T-cell (primary cell): ENCODE results near the gene MRTFA. TPM values are rescaled to one million over a fixed set of nuclear protein-coding genes. Genes with fewer than 3 reads are reported as not detected.
A peak's percentile ranks its signal among the peaks of the same experiment; 100 is the strongest.
"Not testable (repeated sequence)": the region's sequence is repeated elsewhere in the genome, so short reads cannot be mapped to it uniquely, and the experiment has no call there.

Source experiments
- ATAC-seq, 4 experiments: fragments of 200-7000 bp in 3 of 4; fragments of 150-1000 bp in 1 of 4; cut with Tn5 transposase; replicated peaks in 1 of 4; 1 replicate in 3 of 4; 2 replicates in 1 of 4; pipeline ENCODE4 v1.10.0; 2021; ENCODE audit warnings: moderate library complexity in 3 of 4, mild to moderate bottlenecking in 2 of 4, moderate number of reproducible peaks in 1 of 4
- CTCF ChIA-PET, 2 donors: fragments of 300-600 bp; sonication (Branson Sonifier 250); formaldehyde crosslinking; loops; one replicate each; lab custom pipeline; 2022; ENCODE audit warnings: antibody characterized with exemption in 2 of 2; lab: Charles Lee
- POLR2A ChIA-PET, 2 donors: fragments of 300-600 bp; sonication (Branson Sonifier 250); formaldehyde crosslinking; loops; one replicate each; lab custom pipeline; 2022; ENCODE audit warnings: antibody characterized with exemption in 2 of 2; lab: Charles Lee
- DNase-seq, 35 experiments: peaks; one replicate each; pipeline versions ENCODE4 v3.0.0 to v3.0.0-alpha.2; 2013 to 2023
- H3K27ac ChIP-seq: one replicate; pipeline ENCODE4 v1.5.1; 2013; ENCODE audit warnings: low read length
- H3K27me3 ChIP-seq, 2 experiments: replicated peaks in 1 of 2; 1 replicate in 1 of 2; 2 replicates in 1 of 2; pipeline versions ENCODE4 v1.6.1 to v1.7.0; 2013; ENCODE audit warnings: low read length in 1 of 2, mixed read lengths in 1 of 2; ENCODE audit not compliant: control insufficient read depth in 2 of 2, insufficient read depth in 2 of 2; ENCODE audit errors: extremely low read depth in 1 of 2
- H3K36me3 ChIP-seq, 2 donors: 1 replicate in 1 of 2; 2 replicates in 1 of 2; pipeline versions ENCODE4 v1.6.1 to v1.7.0; 2013; ENCODE audit warnings: low read length in 1 of 2; ENCODE audit not compliant: control insufficient read depth in 2 of 2, insufficient read depth in 1 of 2; ENCODE audit errors: extremely low read depth in 1 of 2
- H3K4me1 ChIP-seq, 2 experiments: 1 replicate in 1 of 2; 2 replicates in 1 of 2; pipeline versions ENCODE4 v1.6.1 to v1.7.0; 2013; ENCODE audit warnings: low read length in 2 of 2, mixed read lengths in 1 of 2; ENCODE audit not compliant: insufficient read depth in 2 of 2, control insufficient read depth in 1 of 2; ENCODE audit errors: extremely low read depth in 1 of 2
- H3K4me3 ChIP-seq, 2 donors: 1 replicate in 1 of 2; 2 replicates in 1 of 2; pipeline versions ENCODE4 v1.5.1 to v1.7.0; 2013; ENCODE audit warnings: mild to moderate bottlenecking in 2 of 2, low read length in 1 of 2, moderate library complexity in 1 of 2; ENCODE audit not compliant: control insufficient read depth in 1 of 2; ENCODE audit errors: extremely low read depth in 1 of 2
- H3K9me3 ChIP-seq: 2 replicates; pipeline ENCODE4 v1.7.0; 2013
- H3K27ac Mint-ChIP-seq, 2 donors: one replicate each; pipeline ENCODE4 v1.8.0; 2020 to 2021; ENCODE audit warnings: mild to moderate bottlenecking in 2 of 2, mixed read lengths in 2 of 2
- H3K27me3 Mint-ChIP-seq, 2 donors: one replicate each; pipeline ENCODE4 v1.8.0; 2021 to 2022; ENCODE audit warnings: mixed read lengths in 2 of 2
- H3K36me3 Mint-ChIP-seq: one replicate; pipeline ENCODE4 v1.8.0; 2021; ENCODE audit warnings: mixed read lengths
- H3K4me1 Mint-ChIP-seq, 3 donors: one replicate each; pipeline ENCODE4 v1.8.0; 2020 to 2022; ENCODE audit warnings: mixed read lengths in 3 of 3, mild to moderate bottlenecking in 1 of 3
- H3K4me3 Mint-ChIP-seq, 3 donors: one replicate each; pipeline ENCODE4 v1.8.0; 2020 to 2022; ENCODE audit warnings: mild to moderate bottlenecking in 3 of 3, mixed read lengths in 3 of 3, moderate library complexity in 3 of 3
- H3K9me3 Mint-ChIP-seq, 3 donors: one replicate each; pipeline ENCODE4 v1.8.0; 2020 to 2022; ENCODE audit warnings: mixed read lengths in 3 of 3
- WGBS: methylation state at CpG from one replicate; pipeline ENCODE4 v1.1.5; 2013; ENCODE audit warnings: missing lambda C conversion rate; ENCODE audit not compliant: insufficient coverage; 5-methylcytosine and 5-hydroxymethylcytosine counted together
- total RNA-seq, 35 experiments: library from RNA in 6 of 35; stranded (reverse) in 6 of 35; fragments of 120-200 nt in 1 of 35; gene quantifications; one replicate each; pipeline versions ENCODE4 v1.2.1 to v1.2.4 and lab custom pipeline; 2013 to 2026

The MRTFA gene
- total RNA-seq, 5 donors from 2014 or later (not counting 1 experiment from before 2014, with no cell fraction given): 81.9 to 118 (median 114) TPM

DNA sequence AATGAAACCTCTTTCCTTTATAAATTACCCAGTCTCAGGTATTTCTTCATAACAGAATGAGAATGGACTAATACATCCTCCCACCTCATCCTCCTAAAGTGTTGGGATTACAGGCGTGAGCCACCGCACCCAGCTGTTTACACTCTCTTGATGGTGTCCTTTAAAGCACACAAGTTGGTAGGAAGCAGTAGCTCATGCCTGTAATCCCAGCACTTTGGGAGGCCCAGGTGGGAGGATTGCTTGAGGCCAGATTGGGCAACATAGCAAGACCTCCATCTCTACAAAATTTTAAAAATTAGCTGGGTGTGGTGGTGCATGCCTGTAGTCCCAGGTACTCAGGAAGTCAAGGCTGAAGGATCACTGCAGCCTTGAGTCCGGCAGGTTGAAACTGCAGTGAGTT is 19.4 kb upstream of the MRTFA start:
- H3K4me3 Mint-ChIP-seq, DNase-seq, H3K27ac Mint-ChIP-seq, ATAC-seq, H3K27ac ChIP-seq, H3K9me3 ChIP-seq, H3K4me1 ChIP-seq, H3K4me1 Mint-ChIP-seq, H3K36me3 Mint-ChIP-seq, H3K4me3 ChIP-seq, POLR2A ChIA-PET, H3K27me3 Mint-ChIP-seq, CTCF ChIA-PET, H3K9me3 Mint-ChIP-seq, H3K27me3 ChIP-seq, H3K36me3 ChIP-seq: not testable (repeated sequence)
- WGBS: no CpG with 5 or more reads among the region's 3 CpGs

GRCh38 chr22:40654522-40655167 is 18.1 kb upstream of the MRTFA start:
- no peaks in the 10 kb centered on the region for H3K27me3 ChIP-seq
- Mint-ChIP-seq H3K27me3 (no peaks in the 10 kb centered on the region), H3K36me3 (no peaks in the 10 kb centered on the region), H3K27ac (no peak overlapping the region), H3K4me1 (peaks cover 0 to 5% (median 4%) of the 10 kb centered on the region in 3 donors), H3K9me3 (no peaks in the 10 kb centered on the region), H3K4me3 (no peak overlapping the region)
- no peaks in the 10 kb centered on the region for H3K9me3 ChIP-seq
- CTCF ChIA-PET: no interaction called here
- no peak overlapping the region for H3K27ac ChIP-seq
- 87% methylated on average over 5 of the region's 11 CpGs for WGBS
- no peak for DNase-seq
- peaks cover 0 to 7% of the 10 kb centered on the region in 2 experiments for H3K4me1 ChIP-seq
- H3K36me3 ChIP-seq: no peaks in the 10 kb centered on the region
- H3K4me3 ChIP-seq: no peak overlapping the region
- POLR2A ChIA-PET: no interaction called here
- no peak for ATAC-seq

- no peaks in the 10 kb centered on the region for H3K9me3 Mint-ChIP-seq
- H3K27ac Mint-ChIP-seq: no peak overlapping the region
- CTCF ChIA-PET: no interaction called here
- POLR2A ChIA-PET: no interaction called here
- no peaks in the 10 kb centered on the region for H3K36me3 Mint-ChIP-seq
- H3K4me3 ChIP-seq: no peak overlapping the region
- no peaks in the 10 kb centered on the region for H3K27me3 ChIP-seq
- H3K9me3 ChIP-seq: no peaks in the 10 kb centered on the region
- ATAC-seq (no peak), DNase-seq (no peak)
- no peak overlapping the region for H3K27ac ChIP-seq
- H3K36me3 ChIP-seq: no peaks in the 10 kb centered on the region
- H3K4me1 Mint-ChIP-seq: peaks cover 0 to 6% (median 4%) of the 10 kb centered on the region in 3 donors
- H3K4me1 ChIP-seq: peaks cover 0 to 7% of the 10 kb centered on the region in 2 experiments
- WGBS: 89% methylated on average over 9 of the region's 9 CpGs
- no peaks in the 10 kb centered on the region for H3K27me3 Mint-ChIP-seq
- H3K4me3 Mint-ChIP-seq: no peak overlapping the region
Measured at GRCh38 chr22:40653361-40653760, 16.8 kb upstream of the MRTFA start.

GRCh38 chr22:40651563-40652501 is 15.3 kb upstream of the MRTFA start:
- ATAC-seq (peak; percentile 79 to 93 (median 87)), DNase-seq (peak; percentile 16 to 71 (median 54))
- ChIA-PET POLR2A (interaction anchor here in 1 of 2 donors (0.6 kb wide), 1 partner anchor 124 kb away, joined by 4 read pairs; no protein-coding TSS in a partner anchor), CTCF (interaction anchor here in 1 of 2 donors (0.8 to 2.7 kb wide), 3 partner anchors 120 to 248 kb away, joined by 3 to 18 read pairs (median 3); no protein-coding TSS in a partner anchor)
- Mint-ChIP-seq H3K36me3 (no peaks in the 10 kb centered on the region), H3K27ac (peak overlapping the region; percentile 82 to 90), H3K4me3 (peak overlapping the region; percentile 72 to 80 (median 75)), H3K4me1 (peaks cover 0 to 13% (median 5%) of the 10 kb centered on the region in 3 donors), H3K27me3 (no peaks in the 10 kb centered on the region), H3K9me3 (no peaks in the 10 kb centered on the region)
- H3K9me3 ChIP-seq: no peaks in the 10 kb centered on the region
- no peaks in the 10 kb centered on the region for H3K27me3 ChIP-seq
- peak overlapping the region; percentile 55 for H3K27ac ChIP-seq
- H3K4me3 ChIP-seq: peak overlapping the region in 1 of 2 donors; percentile 58
- WGBS: 61% methylated on average over 29 of the region's 33 CpGs
- peaks cover 0 to 7% of the 10 kb centered on the region in 2 experiments for H3K4me1 ChIP-seq
- H3K36me3 ChIP-seq: no peaks in the 10 kb centered on the region

GRCh38 chr22:40651057-40651456 is 14.5 kb upstream of the MRTFA start:
- H3K36me3 ChIP-seq: no peaks in the 10 kb centered on the region
- H3K4me3 ChIP-seq: no peak overlapping the region
- Mint-ChIP-seq H3K36me3 (no peaks in the 10 kb centered on the region), H3K27me3 (no peaks in the 10 kb centered on the region), H3K9me3 (no peaks in the 10 kb centered on the region), H3K4me3 (no peak overlapping the region), H3K27ac (peak overlapping the region in 1 of 2 donors; percentile 82), H3K4me1 (peaks cover 4 to 17% (median 9%) of the 10 kb centered on the region in 3 donors)
- no peak for DNase-seq
- CTCF ChIA-PET: interaction anchor here in 1 of 2 donors (0.8 to 2.7 kb wide), 3 partner anchors 119 to 248 kb away, joined by 3 to 18 read pairs (median 3); no protein-coding TSS in a partner anchor
- no peak for ATAC-seq
- H3K9me3 ChIP-seq: no peaks in the 10 kb centered on the region
- H3K27me3 ChIP-seq: no peaks in the 10 kb centered on the region
- 83% methylated on average over 1 of the region's 2 CpGs for WGBS
- H3K27ac ChIP-seq: peak overlapping the region; percentile 55
- peaks cover 2 to 13% of the 10 kb centered on the region in 2 experiments for H3K4me1 ChIP-seq
- POLR2A ChIA-PET: interaction anchor here (0.6 kb wide), 3 partner anchors 107 to 131 kb away, joined by 3 to 4 read pairs (median 3); no protein-coding TSS in a partner anchor

DNA sequence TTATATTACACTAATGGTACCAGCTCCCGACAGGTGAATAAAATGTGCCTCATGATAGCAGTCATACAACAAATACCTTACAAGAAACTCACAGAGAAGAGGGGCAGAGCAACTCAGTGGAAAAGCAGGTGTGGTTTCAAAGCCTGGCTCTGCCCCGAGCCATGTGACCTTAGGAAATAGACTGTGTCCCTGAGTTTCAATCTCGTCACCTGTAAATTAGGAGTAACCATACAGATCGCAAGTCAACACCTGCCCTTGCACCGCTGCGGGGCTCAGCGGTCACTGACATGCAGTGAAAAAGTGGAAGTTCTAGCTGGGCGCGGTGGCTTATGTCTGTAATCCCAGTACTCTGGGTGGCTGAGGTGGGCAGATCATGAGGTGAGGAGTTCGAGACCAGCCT is 11.9 kb upstream of the MRTFA start:
- ChIA-PET CTCF (interaction anchor here in 1 of 2 donors (0.5 kb wide), 1 partner anchor 82 kb away, joined by 3 read pairs; no protein-coding TSS in a partner anchor), POLR2A (no interaction called here)
- no peak overlapping the region for H3K27ac ChIP-seq
- DNase-seq: no peak
- H3K27me3 ChIP-seq: no peaks in the 10 kb centered on the region
- H3K36me3 ChIP-seq: no peaks in the 10 kb centered on the region
- H3K27ac Mint-ChIP-seq: no peak overlapping the region
- H3K4me1 Mint-ChIP-seq: peaks cover 4 to 20% (median 9%) of the 10 kb centered on the region in 3 donors
- no peaks in the 10 kb centered on the region for H3K36me3 Mint-ChIP-seq
- H3K9me3 ChIP-seq: no peaks in the 10 kb centered on the region
- H3K9me3 Mint-ChIP-seq: no peaks in the 10 kb centered on the region
- 95% methylated on average over 9 of the region's 10 CpGs for WGBS
- H3K4me1 ChIP-seq: peaks cover 3 to 14% of the 10 kb centered on the region in 2 experiments
- no peak overlapping the region for H3K4me3 ChIP-seq
- ATAC-seq: no peak
- H3K27me3 Mint-ChIP-seq: no peaks in the 10 kb centered on the region
- H3K4me3 Mint-ChIP-seq: peak overlapping the region in 1 of 3 donors; percentile 2
